ENCODE results near the gene PATJ. TPM values are rescaled to one million over a fixed set of nuclear protein-coding genes. Genes with fewer than 3 reads are reported as not detected.

The PATJ gene
- polyA plus RNA-seq, 1 donor from 2014 or later = 7.8 TPM

DNA sequence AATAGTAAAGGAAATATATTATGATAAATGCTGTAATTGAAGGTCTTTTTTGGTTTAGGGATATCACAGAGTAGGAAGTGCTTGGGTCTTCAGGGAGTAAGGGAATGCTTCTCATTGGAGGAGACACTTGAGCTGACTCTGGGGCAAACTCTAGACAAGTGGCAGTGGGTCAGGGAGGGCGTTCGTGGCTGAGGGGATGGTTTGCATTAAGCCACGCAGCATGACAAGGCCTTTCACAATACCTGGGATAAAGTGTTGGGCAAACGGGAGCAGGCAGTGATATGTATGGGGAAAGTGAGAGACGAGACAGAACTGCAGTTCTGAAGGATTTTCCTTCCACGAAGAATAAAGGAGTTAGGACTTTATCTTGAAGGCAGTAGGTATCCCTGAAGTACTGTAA lies 109.0 kb downstream of the PATJ start:
- Histone ChIP-seq H3K9me2 (ENCODE audit: insufficient read depth, low read length) (no peaks in the 10 kb centered on the region), H3F3A (ENCODE audit: insufficient read depth, low read length, poor library complexity, severe bottlenecking) (no peaks in the 10 kb centered on the region), H3K27ac (ENCODE audit: low read length) (no peak overlapping the region), H3K27me3 (ENCODE audit: insufficient read depth, low read depth, low read length) (no peaks in the 10 kb centered on the region), H3K4me3 (ENCODE audit: low read length) (no peak overlapping the region), H3K9me3 (ENCODE audit: low read length) (no peaks in the 10 kb centered on the region), H3K9ac (ENCODE audit: low read length) (no peak overlapping the region), H4K20me1 (ENCODE audit: insufficient read depth) (no peaks in the 10 kb centered on the region), H2AFZ (ENCODE audit: low read depth, low read length) (no peak overlapping the region), H3K36me3 (ENCODE audit: insufficient read depth, low read length) (no peaks in the 10 kb centered on the region), H3K4me2 (ENCODE audit: low read length) (no peak overlapping the region), H3K79me2 (replicated peaks; ENCODE audit: insufficient read depth, low read length) (no peaks in the 10 kb centered on the region)
- TF ChIP-seq TAF1 (IDR thresholded peaks at IDR 0.05; ENCODE audit: low read depth) (no peak), SMC3 (conservative IDR thresholded peaks at IDR 0.05; ENCODE audit: poor library complexity) (no peak), RAD21 (conservative IDR thresholded peaks at IDR 0.05) (no peak), POLR2AphosphoS5 (IDR thresholded peaks at IDR 0.05) (no peak), CTCF (IDR thresholded peaks at IDR 0.05; ENCODE audit: poor library complexity, severe bottlenecking) (no peak), MXI1 (conservative IDR thresholded peaks at IDR 0.05; ENCODE audit: poor library complexity, severe bottlenecking) (no peak), EZH2 (IDR thresholded peaks at IDR 0.05; ENCODE audit: borderline replicate concordance, insufficient read depth, low read length, poor library complexity, severe bottlenecking) (no peak), EP300 (conservative IDR thresholded peaks at IDR 0.05; ENCODE audit: poor library complexity, severe bottlenecking) (no peak)
- TF ChIP-seq, protein P1, sequence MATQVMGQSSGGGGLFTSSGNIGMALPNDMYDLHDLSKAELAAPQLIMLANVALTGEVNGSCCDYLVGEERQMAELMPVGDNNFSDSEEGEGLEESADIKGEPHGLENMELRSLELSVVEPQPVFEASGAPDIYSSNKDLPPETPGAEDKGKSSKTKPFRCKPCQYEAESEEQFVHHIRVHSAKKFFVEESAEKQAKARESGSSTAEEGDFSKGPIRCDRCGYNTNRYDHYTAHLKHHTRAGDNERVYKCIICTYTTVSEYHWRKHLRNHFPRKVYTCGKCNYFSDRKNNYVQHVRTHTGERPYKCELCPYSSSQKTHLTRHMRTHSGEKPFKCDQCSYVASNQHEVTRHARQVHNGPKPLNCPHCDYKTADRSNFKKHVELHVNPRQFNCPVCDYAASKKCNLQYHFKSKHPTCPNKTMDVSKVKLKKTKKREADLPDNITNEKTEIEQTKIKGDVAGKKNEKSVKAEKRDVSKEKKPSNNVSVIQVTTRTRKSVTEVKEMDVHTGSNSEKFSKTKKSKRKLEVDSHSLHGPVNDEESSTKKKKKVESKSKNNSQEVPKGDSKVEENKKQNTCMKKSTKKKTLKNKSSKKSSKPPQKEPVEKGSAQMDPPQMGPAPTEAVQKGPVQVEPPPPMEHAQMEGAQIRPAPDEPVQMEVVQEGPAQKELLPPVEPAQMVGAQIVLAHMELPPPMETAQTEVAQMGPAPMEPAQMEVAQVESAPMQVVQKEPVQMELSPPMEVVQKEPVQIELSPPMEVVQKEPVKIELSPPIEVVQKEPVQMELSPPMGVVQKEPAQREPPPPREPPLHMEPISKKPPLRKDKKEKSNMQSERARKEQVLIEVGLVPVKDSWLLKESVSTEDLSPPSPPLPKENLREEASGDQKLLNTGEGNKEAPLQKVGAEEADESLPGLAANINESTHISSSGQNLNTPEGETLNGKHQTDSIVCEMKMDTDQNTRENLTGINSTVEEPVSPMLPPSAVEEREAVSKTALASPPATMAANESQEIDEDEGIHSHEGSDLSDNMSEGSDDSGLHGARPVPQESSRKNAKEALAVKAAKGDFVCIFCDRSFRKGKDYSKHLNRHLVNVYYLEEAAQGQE (IDR thresholded peaks at IDR 0.05; ENCODE audit: borderline replicate concordance) = no peak

GRCh38 chr1:61851849-61852669 lies 109.8 kb downstream of the PATJ start:
- peak overlapping the region; percentile 18 for H3K27ac ChIP-seq (ENCODE audit: low read length)
- peak overlapping the region; percentile 6 for H3K9ac ChIP-seq (ENCODE audit: low read length)
- H3K4me2 ChIP-seq (ENCODE audit: low read length) = no peak overlapping the region
- no peaks in the 10 kb centered on the region for H3F3A ChIP-seq (ENCODE audit: insufficient read depth, low read length, poor library complexity, severe bottlenecking)
- H3K36me3 ChIP-seq (ENCODE audit: insufficient read depth, low read length) = no peaks in the 10 kb centered on the region
- no peak overlapping the region for H3K4me3 ChIP-seq (ENCODE audit: low read length)
- H3K9me2 ChIP-seq (ENCODE audit: insufficient read depth, low read length) = no peaks in the 10 kb centered on the region
- TF ChIP-seq RAD21 (conservative IDR thresholded peaks at IDR 0.05) (peak; percentile 88), TAF1 (IDR thresholded peaks at IDR 0.05; ENCODE audit: low read depth) (no peak), EZH2 (IDR thresholded peaks at IDR 0.05; ENCODE audit: borderline replicate concordance, insufficient read depth, low read length, poor library complexity, severe bottlenecking) (no peak), MXI1 (conservative IDR thresholded peaks at IDR 0.05; ENCODE audit: poor library complexity, severe bottlenecking) (no peak), CTCF (IDR thresholded peaks at IDR 0.05; ENCODE audit: poor library complexity, severe bottlenecking) (peak; percentile 86), EP300 (conservative IDR thresholded peaks at IDR 0.05; ENCODE audit: poor library complexity, severe bottlenecking) (no peak), POLR2AphosphoS5 (IDR thresholded peaks at IDR 0.05) (no peak), SMC3 (conservative IDR thresholded peaks at IDR 0.05; ENCODE audit: poor library complexity) (peak; percentile 81)
- TF ChIP-seq, protein P1 (IDR thresholded peaks at IDR 0.05; ENCODE audit: borderline replicate concordance) = no peak
- H2AFZ ChIP-seq (ENCODE audit: low read depth, low read length) = no peak overlapping the region
- H4K20me1 ChIP-seq (ENCODE audit: insufficient read depth) = no peaks in the 10 kb centered on the region
- H3K27me3 ChIP-seq (ENCODE audit: insufficient read depth, low read depth, low read length) = no peaks in the 10 kb centered on the region
- no peaks in the 10 kb centered on the region for H3K79me2 ChIP-seq (replicated peaks; ENCODE audit: insufficient read depth, low read length)
- no peaks in the 10 kb centered on the region for H3K9me3 ChIP-seq (ENCODE audit: low read length)

Data from neural cell (in vitro differentiated cells).